Measurements from ENCODE around the gene PARD6G.

PARD6G gene

GRCh38 chr18:80189531-80189865 is 57.8 kb downstream of the PARD6G start:
- DNase-seq: no peak

GRCh38 chr18:80188643-80189530 is 58.4 kb downstream of the PARD6G start:
- DNase-seq: no peak

GRCh38 chr18:80187956-80188642 is 59.2 kb downstream of the PARD6G start:
- DNase-seq: no peak

GRCh38 chr18:80185545-80185944 is 61.8 kb downstream of the PARD6G start:
- no peak for DNase-seq

- DNase-seq: no peak
These were observed 63.0 kb downstream of the PARD6G start for GRCh38 chr18:80184243-80184772.

GRCh38 chr18:80183273-80184050 is 63.9 kb downstream of the PARD6G start:
- no peak for DNase-seq

GRCh38 chr18:80182855-80183254 is 64.5 kb downstream of the PARD6G start:
- DNase-seq: no peak

GRCh38 chr18:80181642-80182461 is 65.5 kb downstream of the PARD6G start:
- DNase-seq: no peak

GRCh38 chr18:80180778-80181564 is 66.3 kb downstream of the PARD6G start:
- DNase-seq: no peak

- no peak for DNase-seq
These were observed 67.3 kb downstream of the PARD6G start for GRCh38 chr18:80179857-80180558.

- DNase-seq: no peak
These were observed 68.1 kb downstream of the PARD6G start for GRCh38 chr18:80178935-80179818.

- DNase-seq: no peak
These were observed 70.2 kb downstream of the PARD6G start for GRCh38 chr18:80177128-80177527.

GRCh38 chr18:80176334-80177073 is 70.8 kb downstream of the PARD6G start:
- DNase-seq: peak; percentile 29

GRCh38 chr18:80175451-80176204 is 71.7 kb downstream of the PARD6G start:
- DNase-seq: no peak

GRCh38 chr18:80173060-80173459 is 74.3 kb downstream of the PARD6G start:
- DNase-seq: no peak

- DNase-seq: peak; percentile 29
These were observed 75.3 kb downstream of the PARD6G start for GRCh38 chr18:80172056-80172455.

GRCh38 chr18:80171054-80171872 is 76.1 kb downstream of the PARD6G start:
- DNase-seq: peak; percentile 53

Measured in fibroblast of skin of back (primary cell).